Measurements from ENCODE around the gene KLHL1. TPM values are rescaled to one million over a fixed set of nuclear protein-coding genes. Genes with fewer than 3 reads are reported as not detected.

The KLHL1 gene
- total and polyA plus RNA-seq, 4 donors, result not detected

DNA sequence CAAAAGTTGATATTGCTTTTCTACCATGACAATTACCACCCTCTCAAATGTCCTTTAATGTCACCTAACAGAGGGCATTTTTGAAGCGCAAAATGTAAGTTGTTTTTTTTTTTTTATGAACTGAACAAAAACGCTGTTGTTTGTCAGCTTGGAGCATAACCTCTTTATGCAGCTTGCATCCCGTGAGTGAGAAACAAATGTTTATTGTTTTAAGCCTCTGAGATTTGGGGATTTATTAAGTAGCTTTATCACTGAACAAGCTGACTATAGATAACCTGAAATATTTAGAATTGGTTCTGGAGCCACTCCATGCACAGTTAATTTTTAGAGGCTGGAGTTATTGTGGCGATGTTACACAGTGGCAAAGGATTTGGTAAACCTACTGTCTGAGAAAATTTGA lies 80.7 kb downstream of the KLHL1 start:
- no peaks in the 10 kb centered on the region for H3K36me3 ChIP-seq (ENCODE audit: control insufficient read depth in 4 of 4, insufficient read depth in 3 of 4, low read depth in 1 of 4, low read length in 3 of 4)
- H3K27ac ChIP-seq (ENCODE audit: low read depth in 1 of 2, low read length in 2 of 2), result no peak overlapping the region
- H3K27me3 ChIP-seq (ENCODE audit: control insufficient read depth in 4 of 4, insufficient read depth in 4 of 4, low read length in 3 of 4), result no peaks in the 10 kb centered on the region
- no peaks in the 10 kb centered on the region for H3K9me3 ChIP-seq (ENCODE audit: control insufficient read depth in 4 of 4, low read length in 3 of 4)
- 56% methylated on average over 4 of the region's 4 CpGs for WGBS
- no peak for DNase-seq (ENCODE audit: low spot score)
- H3K4me3 ChIP-seq (ENCODE audit: low read depth in 1 of 3, low read length in 3 of 3), result no peak overlapping the region
- H3K4me1 ChIP-seq (ENCODE audit: control insufficient read depth in 4 of 4, insufficient read depth in 4 of 4, low read length in 3 of 4), result no peaks in the 10 kb centered on the region
- H3K9ac ChIP-seq (ENCODE audit: low read depth in 1 of 2, low read length in 2 of 2), result no peak overlapping the region
- TF ChIP-seq TAF1 (conservative IDR thresholded peaks at IDR 0.05) (no peak), RAD21 (IDR thresholded peaks at IDR 0.05) (no peak), YY1 (IDR thresholded peaks at IDR 0.05) (no peak), SP1 (IDR thresholded peaks at IDR 0.05) (no peak), EGR1 (IDR thresholded peaks at IDR 0.05; ENCODE audit: low read depth in 2 of 2) (no peak), FOXA1 (IDR thresholded peaks at IDR 0.05) (no peak), HNF4G (IDR thresholded peaks at IDR 0.05) (no peak), GABPA (IDR thresholded peaks at IDR 0.05 in 1 of 2, conservative IDR thresholded peaks at IDR 0.05 in 1 of 2) (no peak), NR2F2 (IDR thresholded peaks at IDR 0.05) (no peak), FOXA2 (IDR thresholded peaks at IDR 0.05) (no peak), HNF4A (conservative IDR thresholded peaks at IDR 0.05) (no peak), JUND (IDR thresholded peaks at IDR 0.05) (no peak)
- TF ChIP-seq, protein P1, sequence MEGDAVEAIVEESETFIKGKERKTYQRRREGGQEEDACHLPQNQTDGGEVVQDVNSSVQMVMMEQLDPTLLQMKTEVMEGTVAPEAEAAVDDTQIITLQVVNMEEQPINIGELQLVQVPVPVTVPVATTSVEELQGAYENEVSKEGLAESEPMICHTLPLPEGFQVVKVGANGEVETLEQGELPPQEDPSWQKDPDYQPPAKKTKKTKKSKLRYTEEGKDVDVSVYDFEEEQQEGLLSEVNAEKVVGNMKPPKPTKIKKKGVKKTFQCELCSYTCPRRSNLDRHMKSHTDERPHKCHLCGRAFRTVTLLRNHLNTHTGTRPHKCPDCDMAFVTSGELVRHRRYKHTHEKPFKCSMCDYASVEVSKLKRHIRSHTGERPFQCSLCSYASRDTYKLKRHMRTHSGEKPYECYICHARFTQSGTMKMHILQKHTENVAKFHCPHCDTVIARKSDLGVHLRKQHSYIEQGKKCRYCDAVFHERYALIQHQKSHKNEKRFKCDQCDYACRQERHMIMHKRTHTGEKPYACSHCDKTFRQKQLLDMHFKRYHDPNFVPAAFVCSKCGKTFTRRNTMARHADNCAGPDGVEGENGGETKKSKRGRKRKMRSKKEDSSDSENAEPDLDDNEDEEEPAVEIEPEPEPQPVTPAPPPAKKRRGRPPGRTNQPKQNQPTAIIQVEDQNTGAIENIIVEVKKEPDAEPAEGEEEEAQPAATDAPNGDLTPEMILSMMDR (IDR thresholded peaks at IDR 0.05; ENCODE audit: low read depth, low read length, missing input control), result no peak
- TF ChIP-seq, protein P2, sequence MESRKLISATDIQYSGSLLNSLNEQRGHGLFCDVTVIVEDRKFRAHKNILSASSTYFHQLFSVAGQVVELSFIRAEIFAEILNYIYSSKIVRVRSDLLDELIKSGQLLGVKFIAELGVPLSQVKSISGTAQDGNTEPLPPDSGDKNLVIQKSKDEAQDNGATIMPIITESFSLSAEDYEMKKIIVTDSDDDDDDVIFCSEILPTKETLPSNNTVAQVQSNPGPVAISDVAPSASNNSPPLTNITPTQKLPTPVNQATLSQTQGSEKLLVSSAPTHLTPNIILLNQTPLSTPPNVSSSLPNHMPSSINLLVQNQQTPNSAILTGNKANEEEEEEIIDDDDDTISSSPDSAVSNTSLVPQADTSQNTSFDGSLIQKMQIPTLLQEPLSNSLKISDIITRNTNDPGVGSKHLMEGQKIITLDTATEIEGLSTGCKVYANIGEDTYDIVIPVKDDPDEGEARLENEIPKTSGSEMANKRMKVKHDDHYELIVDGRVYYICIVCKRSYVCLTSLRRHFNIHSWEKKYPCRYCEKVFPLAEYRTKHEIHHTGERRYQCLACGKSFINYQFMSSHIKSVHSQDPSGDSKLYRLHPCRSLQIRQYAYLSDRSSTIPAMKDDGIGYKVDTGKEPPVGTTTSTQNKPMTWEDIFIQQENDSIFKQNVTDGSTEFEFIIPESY (IDR thresholded peaks at IDR 0.05), result no peak
- TF ChIP-seq, protein P3, sequence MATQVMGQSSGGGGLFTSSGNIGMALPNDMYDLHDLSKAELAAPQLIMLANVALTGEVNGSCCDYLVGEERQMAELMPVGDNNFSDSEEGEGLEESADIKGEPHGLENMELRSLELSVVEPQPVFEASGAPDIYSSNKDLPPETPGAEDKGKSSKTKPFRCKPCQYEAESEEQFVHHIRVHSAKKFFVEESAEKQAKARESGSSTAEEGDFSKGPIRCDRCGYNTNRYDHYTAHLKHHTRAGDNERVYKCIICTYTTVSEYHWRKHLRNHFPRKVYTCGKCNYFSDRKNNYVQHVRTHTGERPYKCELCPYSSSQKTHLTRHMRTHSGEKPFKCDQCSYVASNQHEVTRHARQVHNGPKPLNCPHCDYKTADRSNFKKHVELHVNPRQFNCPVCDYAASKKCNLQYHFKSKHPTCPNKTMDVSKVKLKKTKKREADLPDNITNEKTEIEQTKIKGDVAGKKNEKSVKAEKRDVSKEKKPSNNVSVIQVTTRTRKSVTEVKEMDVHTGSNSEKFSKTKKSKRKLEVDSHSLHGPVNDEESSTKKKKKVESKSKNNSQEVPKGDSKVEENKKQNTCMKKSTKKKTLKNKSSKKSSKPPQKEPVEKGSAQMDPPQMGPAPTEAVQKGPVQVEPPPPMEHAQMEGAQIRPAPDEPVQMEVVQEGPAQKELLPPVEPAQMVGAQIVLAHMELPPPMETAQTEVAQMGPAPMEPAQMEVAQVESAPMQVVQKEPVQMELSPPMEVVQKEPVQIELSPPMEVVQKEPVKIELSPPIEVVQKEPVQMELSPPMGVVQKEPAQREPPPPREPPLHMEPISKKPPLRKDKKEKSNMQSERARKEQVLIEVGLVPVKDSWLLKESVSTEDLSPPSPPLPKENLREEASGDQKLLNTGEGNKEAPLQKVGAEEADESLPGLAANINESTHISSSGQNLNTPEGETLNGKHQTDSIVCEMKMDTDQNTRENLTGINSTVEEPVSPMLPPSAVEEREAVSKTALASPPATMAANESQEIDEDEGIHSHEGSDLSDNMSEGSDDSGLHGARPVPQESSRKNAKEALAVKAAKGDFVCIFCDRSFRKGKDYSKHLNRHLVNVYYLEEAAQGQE (IDR thresholded peaks at IDR 0.05), result no peak
- TF ChIP-seq, protein P4, sequence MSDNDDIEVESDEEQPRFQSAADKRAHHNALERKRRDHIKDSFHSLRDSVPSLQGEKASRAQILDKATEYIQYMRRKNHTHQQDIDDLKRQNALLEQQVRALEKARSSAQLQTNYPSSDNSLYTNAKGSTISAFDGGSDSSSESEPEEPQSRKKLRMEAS (IDR thresholded peaks at IDR 0.05), result no peak
- TF ChIP-seq, protein P5, sequence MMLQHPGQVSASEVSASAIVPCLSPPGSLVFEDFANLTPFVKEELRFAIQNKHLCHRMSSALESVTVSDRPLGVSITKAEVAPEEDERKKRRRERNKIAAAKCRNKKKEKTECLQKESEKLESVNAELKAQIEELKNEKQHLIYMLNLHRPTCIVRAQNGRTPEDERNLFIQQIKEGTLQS (IDR thresholded peaks at IDR 0.05), result no peak

DNA sequence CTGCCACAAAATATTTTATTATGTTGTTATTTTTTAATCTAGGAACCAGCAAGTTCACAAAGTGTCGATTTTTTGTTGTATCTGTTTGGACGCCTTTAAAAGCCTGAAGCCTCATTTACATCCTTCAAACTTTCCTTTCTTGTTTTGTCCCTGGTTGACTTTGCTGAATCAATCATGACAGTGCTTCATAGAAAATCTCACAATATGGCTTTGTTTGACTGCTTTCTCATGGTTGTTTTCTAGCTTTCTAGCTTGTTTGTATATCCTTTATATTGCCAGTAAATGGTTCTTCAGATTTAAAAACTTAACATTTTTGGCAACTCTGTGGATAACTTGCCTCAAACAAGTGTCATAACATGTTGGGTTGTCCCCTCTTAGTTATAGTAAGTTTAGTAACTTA lies 84.7 kb downstream of the KLHL1 start:
- Histone ChIP-seq H3K36me3 (ENCODE audit: control insufficient read depth in 4 of 4, insufficient read depth in 3 of 4, low read depth in 1 of 4, low read length in 3 of 4) (no peaks in the 10 kb centered on the region), H3K4me3 (ENCODE audit: low read depth in 1 of 3, low read length in 3 of 3) (no peak overlapping the region), H3K4me1 (ENCODE audit: control insufficient read depth in 4 of 4, insufficient read depth in 4 of 4, low read length in 3 of 4) (no peaks in the 10 kb centered on the region), H3K27ac (ENCODE audit: low read depth in 1 of 2, low read length in 2 of 2) (no peak overlapping the region), H3K27me3 (ENCODE audit: control insufficient read depth in 4 of 4, insufficient read depth in 4 of 4, low read length in 3 of 4) (no peaks in the 10 kb centered on the region), H3K9me3 (ENCODE audit: control insufficient read depth in 4 of 4, low read length in 3 of 4) (no peaks in the 10 kb centered on the region), H3K9ac (ENCODE audit: low read depth in 1 of 2, low read length in 2 of 2) (no peak overlapping the region)
- 77% methylated on average over 2 of the region's 2 CpGs for WGBS
- no peak for DNase-seq (ENCODE audit: low spot score)
- TF ChIP-seq EGR1 (IDR thresholded peaks at IDR 0.05; ENCODE audit: low read depth in 2 of 2) (no peak), RXRA (IDR thresholded peaks at IDR 0.05) (no peak), FOXA2 (IDR thresholded peaks at IDR 0.05) (no peak), YY1 (IDR thresholded peaks at IDR 0.05) (no peak), SP1 (IDR thresholded peaks at IDR 0.05) (no peak), GABPA (IDR thresholded peaks at IDR 0.05 in 1 of 2, conservative IDR thresholded peaks at IDR 0.05 in 1 of 2) (no peak), HNF4G (IDR thresholded peaks at IDR 0.05) (no peak), FOXA1 (IDR thresholded peaks at IDR 0.05) (no peak), JUND (IDR thresholded peaks at IDR 0.05) (no peak)
- TF ChIP-seq, protein P2 (IDR thresholded peaks at IDR 0.05), result no peak
- TF ChIP-seq, protein P3 (IDR thresholded peaks at IDR 0.05), result no peak
- TF ChIP-seq, protein P5 (IDR thresholded peaks at IDR 0.05), result no peak

Measured in liver (tissue), 9 donors.